ENCODE measurements around the gene KLF14. TPM values are rescaled to one million over a fixed set of nuclear protein-coding genes. Genes with fewer than 3 reads are reported as not detected.

Gene KLF14
- polyA plus RNA-seq, 1 of the 3 experiments (the other 2 are of a cell fraction), result 0.02 TPM

DNA sequence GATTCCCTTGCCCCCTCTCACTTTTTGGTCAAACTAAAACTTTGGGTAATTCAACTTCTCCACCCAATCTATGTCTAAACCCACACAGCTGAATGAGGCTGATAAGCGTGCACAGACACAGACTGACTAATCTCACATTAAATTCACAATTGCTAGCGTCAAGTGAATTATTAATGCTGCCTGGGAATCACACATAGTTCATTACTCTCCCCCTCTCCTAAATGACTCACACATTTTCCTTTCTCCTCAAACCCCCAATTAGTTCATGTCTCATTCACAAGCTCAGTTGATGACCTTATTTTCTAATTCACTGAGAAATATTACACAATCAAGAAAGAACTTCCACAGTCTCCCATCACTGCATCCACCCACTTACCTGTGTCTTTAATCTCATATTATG, 14.5 kb downstream of the KLF14 start:
- Histone ChIP-seq H3K36me3 (replicated peaks in 1 of 2; ENCODE audit: control insufficient read depth in 1 of 2, insufficient read depth in 2 of 2, low read length in 1 of 2) (no peaks in the 10 kb centered on the region), H2AFZ (ENCODE audit: low read depth) (no peak overlapping the region), H3K27me3 (ENCODE audit: insufficient read depth) (peaks cover 24% of the 10 kb centered on the region; the same call in 1 of the 2 replicates), H3K27ac (ENCODE audit: low read depth in 2 of 2, low read length in 1 of 2) (no peak overlapping the region), H3K4me1 (ENCODE audit: control insufficient read depth in 1 of 2, insufficient read depth in 2 of 2, low read depth in 1 of 2, low read length in 1 of 2) (no peaks in the 10 kb centered on the region; a peak in 1 of 4 replicates), H4K20me1 (ENCODE audit: insufficient read depth) (no peaks in the 10 kb centered on the region), H3K79me2 (ENCODE audit: insufficient read depth) (no peaks in the 10 kb centered on the region), H3K4me3 (ENCODE audit: low read depth in 2 of 2, low read length in 1 of 2) (no peak overlapping the region), H3K9me3 (no peaks in the 10 kb centered on the region), H3K4me2 (no peak overlapping the region), H3K9me2 (no peaks in the 10 kb centered on the region), H3K9ac (no peak overlapping the region), H3F3A (replicated peaks; ENCODE audit: insufficient read depth) (no peaks in the 10 kb centered on the region)
- WGBS (ENCODE audit: low lambda C conversion rate), result 71% methylated on average over 2 of the region's 2 CpGs
- no peak for DNase-seq
- TF ChIP-seq, protein P1, sequence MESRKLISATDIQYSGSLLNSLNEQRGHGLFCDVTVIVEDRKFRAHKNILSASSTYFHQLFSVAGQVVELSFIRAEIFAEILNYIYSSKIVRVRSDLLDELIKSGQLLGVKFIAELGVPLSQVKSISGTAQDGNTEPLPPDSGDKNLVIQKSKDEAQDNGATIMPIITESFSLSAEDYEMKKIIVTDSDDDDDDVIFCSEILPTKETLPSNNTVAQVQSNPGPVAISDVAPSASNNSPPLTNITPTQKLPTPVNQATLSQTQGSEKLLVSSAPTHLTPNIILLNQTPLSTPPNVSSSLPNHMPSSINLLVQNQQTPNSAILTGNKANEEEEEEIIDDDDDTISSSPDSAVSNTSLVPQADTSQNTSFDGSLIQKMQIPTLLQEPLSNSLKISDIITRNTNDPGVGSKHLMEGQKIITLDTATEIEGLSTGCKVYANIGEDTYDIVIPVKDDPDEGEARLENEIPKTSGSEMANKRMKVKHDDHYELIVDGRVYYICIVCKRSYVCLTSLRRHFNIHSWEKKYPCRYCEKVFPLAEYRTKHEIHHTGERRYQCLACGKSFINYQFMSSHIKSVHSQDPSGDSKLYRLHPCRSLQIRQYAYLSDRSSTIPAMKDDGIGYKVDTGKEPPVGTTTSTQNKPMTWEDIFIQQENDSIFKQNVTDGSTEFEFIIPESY (IDR thresholded peaks at IDR 0.05; ENCODE audit: borderline replicate concordance, low read depth), result no peak
- no peak for TF ChIP-seq MEF2A (IDR thresholded peaks at IDR 0.05; ENCODE audit: borderline replicate concordance, low read depth)
- ChIA-PET POLR2A (no interaction called here), CTCF (interaction anchor here (1.6 to 2.1 kb wide), 2 partner anchors 14 to 647 kb away, joined by 4 to 6 read pairs; no protein-coding TSS in a partner anchor)

DNA sequence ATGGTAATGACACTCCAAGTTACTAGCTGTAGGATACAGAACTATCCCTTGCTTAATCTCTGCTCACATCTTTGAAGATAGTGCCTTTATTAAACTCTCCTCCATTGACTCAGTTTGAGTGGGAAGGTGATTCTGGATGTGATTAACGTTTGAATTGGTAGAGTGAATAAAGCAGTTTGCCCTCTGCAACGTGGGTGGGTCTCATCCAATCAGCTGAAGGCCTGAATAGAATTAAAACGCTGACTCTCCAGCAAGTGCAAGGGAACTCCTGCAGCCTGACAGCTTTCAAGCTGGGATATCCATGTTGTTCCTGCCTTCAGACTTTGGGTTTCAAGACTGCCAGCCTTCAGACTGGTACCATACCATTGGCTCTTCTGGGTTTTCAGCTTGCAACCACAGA, 21.6 kb downstream of the KLF14 start:
- no peaks in the 10 kb centered on the region for H3F3A ChIP-seq (replicated peaks; ENCODE audit: insufficient read depth)
- POLR2A ChIA-PET, result no interaction called here
- H3K36me3 ChIP-seq (replicated peaks in 1 of 2; ENCODE audit: control insufficient read depth in 1 of 2, insufficient read depth in 2 of 2, low read length in 1 of 2), result no peaks in the 10 kb centered on the region
- H3K9me3 ChIP-seq, result no peaks in the 10 kb centered on the region
- no peak overlapping the region for H2AFZ ChIP-seq (ENCODE audit: low read depth)
- DNase-seq, result no peak
- no peaks in the 10 kb centered on the region for H3K79me2 ChIP-seq (ENCODE audit: insufficient read depth)
- no peaks in the 10 kb centered on the region for H4K20me1 ChIP-seq (ENCODE audit: insufficient read depth)
- WGBS (ENCODE audit: low lambda C conversion rate), result 0% methylated on average over 3 of the region's 3 CpGs
- peaks cover 6% of the 10 kb centered on the region; the same call in 1 of the 2 replicates for H3K27me3 ChIP-seq (ENCODE audit: insufficient read depth)
- CTCF ChIA-PET, result interaction anchor here (1.2 to 2.2 kb wide), 4 partner anchors 10 to 641 kb away, joined by 3 to 10 read pairs (median 4); no protein-coding TSS in a partner anchor
- 0 out of 2 replicates have a peak, but pooled peaks cover 4% of the 10 kb centered on the region for H3K9me2 ChIP-seq
- no peaks in the 10 kb centered on the region for H3K4me1 ChIP-seq (ENCODE audit: control insufficient read depth in 1 of 2, insufficient read depth in 2 of 2, low read depth in 1 of 2, low read length in 1 of 2)
- TF ChIP-seq, protein P2, sequence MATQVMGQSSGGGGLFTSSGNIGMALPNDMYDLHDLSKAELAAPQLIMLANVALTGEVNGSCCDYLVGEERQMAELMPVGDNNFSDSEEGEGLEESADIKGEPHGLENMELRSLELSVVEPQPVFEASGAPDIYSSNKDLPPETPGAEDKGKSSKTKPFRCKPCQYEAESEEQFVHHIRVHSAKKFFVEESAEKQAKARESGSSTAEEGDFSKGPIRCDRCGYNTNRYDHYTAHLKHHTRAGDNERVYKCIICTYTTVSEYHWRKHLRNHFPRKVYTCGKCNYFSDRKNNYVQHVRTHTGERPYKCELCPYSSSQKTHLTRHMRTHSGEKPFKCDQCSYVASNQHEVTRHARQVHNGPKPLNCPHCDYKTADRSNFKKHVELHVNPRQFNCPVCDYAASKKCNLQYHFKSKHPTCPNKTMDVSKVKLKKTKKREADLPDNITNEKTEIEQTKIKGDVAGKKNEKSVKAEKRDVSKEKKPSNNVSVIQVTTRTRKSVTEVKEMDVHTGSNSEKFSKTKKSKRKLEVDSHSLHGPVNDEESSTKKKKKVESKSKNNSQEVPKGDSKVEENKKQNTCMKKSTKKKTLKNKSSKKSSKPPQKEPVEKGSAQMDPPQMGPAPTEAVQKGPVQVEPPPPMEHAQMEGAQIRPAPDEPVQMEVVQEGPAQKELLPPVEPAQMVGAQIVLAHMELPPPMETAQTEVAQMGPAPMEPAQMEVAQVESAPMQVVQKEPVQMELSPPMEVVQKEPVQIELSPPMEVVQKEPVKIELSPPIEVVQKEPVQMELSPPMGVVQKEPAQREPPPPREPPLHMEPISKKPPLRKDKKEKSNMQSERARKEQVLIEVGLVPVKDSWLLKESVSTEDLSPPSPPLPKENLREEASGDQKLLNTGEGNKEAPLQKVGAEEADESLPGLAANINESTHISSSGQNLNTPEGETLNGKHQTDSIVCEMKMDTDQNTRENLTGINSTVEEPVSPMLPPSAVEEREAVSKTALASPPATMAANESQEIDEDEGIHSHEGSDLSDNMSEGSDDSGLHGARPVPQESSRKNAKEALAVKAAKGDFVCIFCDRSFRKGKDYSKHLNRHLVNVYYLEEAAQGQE (IDR thresholded peaks at IDR 0.05; ENCODE audit: low read depth, low read length), result no peak
- TF ChIP-seq RAD21 (IDR thresholded peaks at IDR 0.05; ENCODE audit: low read length) (no peak), POLR2AphosphoS5 (IDR thresholded peaks at IDR 0.05; ENCODE audit: low read depth, low read length) (no peak), RCOR1 (IDR thresholded peaks at IDR 0.05; ENCODE audit: low read length) (no peak), CHD2 (IDR thresholded peaks at IDR 0.05; ENCODE audit: low read length, partially characterized antibody) (no peak), ELF1 (IDR thresholded peaks at IDR 0.05) (no peak), GATA2 (CRISPR knock-in tag; IDR thresholded peaks at IDR 0.05) (no peak)
- TF ChIP-seq, protein P3, sequence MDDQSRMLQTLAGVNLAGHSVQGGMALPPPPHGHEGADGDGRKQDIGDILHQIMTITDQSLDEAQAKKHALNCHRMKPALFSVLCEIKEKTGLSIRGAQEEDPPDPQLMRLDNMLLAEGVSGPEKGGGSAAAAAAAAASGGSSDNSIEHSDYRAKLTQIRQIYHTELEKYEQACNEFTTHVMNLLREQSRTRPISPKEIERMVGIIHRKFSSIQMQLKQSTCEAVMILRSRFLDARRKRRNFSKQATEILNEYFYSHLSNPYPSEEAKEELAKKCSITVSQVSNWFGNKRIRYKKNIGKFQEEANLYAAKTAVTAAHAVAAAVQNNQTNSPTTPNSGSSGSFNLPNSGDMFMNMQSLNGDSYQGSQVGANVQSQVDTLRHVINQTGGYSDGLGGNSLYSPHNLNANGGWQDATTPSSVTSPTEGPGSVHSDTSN (IDR thresholded peaks at IDR 0.05), result no peak
- H3K4me2 ChIP-seq, result no peak overlapping the region
- no peak overlapping the region for H3K27ac ChIP-seq (ENCODE audit: low read depth in 2 of 2, low read length in 1 of 2)
- no peak overlapping the region for H3K4me3 ChIP-seq (ENCODE audit: low read depth in 2 of 2, low read length in 1 of 2)
- H3K9ac ChIP-seq, result no peak overlapping the region

All from SK-N-SH (cell line).